Skeletal muscle satellite cell (primary cell): Measurements from ENCODE around the gene SH2D4B.
"Not testable (repeated sequence)": the region's sequence is repeated elsewhere in the genome, so short reads cannot be mapped to it uniquely, and the experiment has no call there.

Experiments
- H3K27me3 ChIP-seq: 2 replicates; pipeline ENCODE4 v1.7.0; 2013; ENCODE audit warnings: low read length; ENCODE audit not compliant: control insufficient read depth, insufficient read depth
- H3K36me3 ChIP-seq: 2 replicates; pipeline ENCODE4 v1.7.0; 2013; ENCODE audit warnings: mild to moderate bottlenecking, control low read depth, low read length; ENCODE audit not compliant: insufficient read depth
- H3K4me1 ChIP-seq: 2 replicates; pipeline ENCODE4 v1.7.0; 2013; ENCODE audit warnings: low read length; ENCODE audit not compliant: control insufficient read depth, insufficient read depth
- H3K4me2 ChIP-seq: 2 replicates; pipeline ENCODE4 v1.7.0; 2013; ENCODE audit warnings: mild to moderate bottlenecking, low read length
- H3K4me3 ChIP-seq: 2 replicates; pipeline ENCODE4 v1.7.0; 2013; ENCODE audit warnings: low read length
- H3K9ac ChIP-seq: 2 replicates; pipeline ENCODE4 v1.7.0; 2013; ENCODE audit warnings: mild to moderate bottlenecking, low read depth, low read length, moderate library complexity
- H3K9me3 ChIP-seq: replicated peaks from 2 replicates; pipeline ENCODE4 v1.7.0; 2013; ENCODE audit warnings: mild to moderate bottlenecking, control low read depth, low read length

The SH2D4B gene

GRCh38 chr10:80540981-80541750, 3.5 kb downstream of the SH2D4B start:
- Histone ChIP-seq H3K9ac (no peak overlapping the region), H3K4me3 (no peak overlapping the region), H3K27me3 (peaks cover 24% of the 10 kb centered on the region), H3K9me3 (no peaks in the 10 kb centered on the region), H3K36me3 (no peaks in the 10 kb centered on the region), H3K4me2 (no peak overlapping the region), H3K4me1 (no peaks in the 10 kb centered on the region)

GRCh38 chr10:80542053-80542452, 4.4 kb downstream of the SH2D4B start:
- Histone ChIP-seq H3K36me3 (no peaks in the 10 kb centered on the region), H3K4me3 (no peak overlapping the region), H3K4me1 (no peaks in the 10 kb centered on the region), H3K27me3 (peaks cover 24% of the 10 kb centered on the region), H3K4me2 (no peak overlapping the region), H3K9ac (no peak overlapping the region), H3K9me3 (no peaks in the 10 kb centered on the region)

- Histone ChIP-seq H3K9ac (no peak overlapping the region), H3K4me3 (no peak overlapping the region), H3K27me3 (peaks cover 21% of the 10 kb centered on the region), H3K4me2 (no peak overlapping the region), H3K9me3 (no peaks in the 10 kb centered on the region), H3K4me1 (no peaks in the 10 kb centered on the region), H3K36me3 (no peaks in the 10 kb centered on the region)
Observed at GRCh38 chr10:80542652-80543318, 5.1 kb downstream of the SH2D4B start.

GRCh38 chr10:80543319-80543672, 5.6 kb downstream of the SH2D4B start:
- H3K36me3 ChIP-seq, H3K4me3 ChIP-seq, H3K9ac ChIP-seq, H3K4me1 ChIP-seq, H3K9me3 ChIP-seq, H3K4me2 ChIP-seq: not testable (repeated sequence)
- peaks cover 18% of the 10 kb centered on the region for H3K27me3 ChIP-seq

GRCh38 chr10:80544316-80544953, 6.7 kb downstream of the SH2D4B start:
- Histone ChIP-seq H3K9ac (no peak overlapping the region), H3K4me3 (no peak overlapping the region), H3K27me3 (peaks cover 14% of the 10 kb centered on the region), H3K36me3 (no peaks in the 10 kb centered on the region), H3K4me1 (no peaks in the 10 kb centered on the region), H3K4me2 (no peak overlapping the region), H3K9me3 (no peaks in the 10 kb centered on the region)

GRCh38 chr10:80545258-80545881, 7.7 kb downstream of the SH2D4B start:
- no peak overlapping the region for H3K4me3 ChIP-seq
- H3K9me3 ChIP-seq = no peaks in the 10 kb centered on the region
- H3K27me3 ChIP-seq = peaks cover 7% of the 10 kb centered on the region
- H3K36me3 ChIP-seq = no peaks in the 10 kb centered on the region
- H3K4me2 ChIP-seq = no peak overlapping the region
- no peak overlapping the region for H3K9ac ChIP-seq
- no peaks in the 10 kb centered on the region for H3K4me1 ChIP-seq

GRCh38 chr10:80552151-80552646, 14.5 kb downstream of the SH2D4B start:
- Histone ChIP-seq H3K9me3 (no peaks in the 10 kb centered on the region), H3K4me3 (no peak overlapping the region), H3K9ac (no peak overlapping the region), H3K27me3 (no peaks in the 10 kb centered on the region), H3K4me1 (no peaks in the 10 kb centered on the region), H3K36me3 (no peaks in the 10 kb centered on the region), H3K4me2 (no peak overlapping the region)

GRCh38 chr10:80553436-80553835, 15.7 kb downstream of the SH2D4B start:
- Histone ChIP-seq H3K4me1 (no peaks in the 10 kb centered on the region), H3K9ac (no peak overlapping the region), H3K27me3 (no peaks in the 10 kb centered on the region), H3K36me3 (no peaks in the 10 kb centered on the region), H3K4me2 (no peak overlapping the region), H3K9me3 (no peaks in the 10 kb centered on the region), H3K4me3 (no peak overlapping the region)

GRCh38 chr10:80554050-80554449, 16.3 kb downstream of the SH2D4B start:
- no peaks in the 10 kb centered on the region for H3K9me3 ChIP-seq
- H3K4me3 ChIP-seq = no peak overlapping the region
- no peak overlapping the region for H3K4me2 ChIP-seq
- no peaks in the 10 kb centered on the region for H3K36me3 ChIP-seq
- H3K9ac ChIP-seq = no peak overlapping the region
- no peaks in the 10 kb centered on the region for H3K4me1 ChIP-seq
- no peaks in the 10 kb centered on the region for H3K27me3 ChIP-seq

- no peaks in the 10 kb centered on the region for H3K4me1 ChIP-seq
- H3K27me3 ChIP-seq = no peaks in the 10 kb centered on the region
- H3K4me3 ChIP-seq = no peak overlapping the region
- H3K4me2 ChIP-seq = no peak overlapping the region
- H3K9me3 ChIP-seq = no peaks in the 10 kb centered on the region
- no peak overlapping the region for H3K9ac ChIP-seq
- no peaks in the 10 kb centered on the region for H3K36me3 ChIP-seq
Observed at GRCh38 chr10:80555415-80555814, 17.7 kb downstream of the SH2D4B start.

GRCh38 chr10:80561950-80562349, 24.2 kb downstream of the SH2D4B start:
- H3K36me3 ChIP-seq = no peaks in the 10 kb centered on the region
- no peak overlapping the region for H3K4me3 ChIP-seq
- H3K27me3 ChIP-seq = no peaks in the 10 kb centered on the region
- no peak overlapping the region for H3K9ac ChIP-seq
- H3K4me1 ChIP-seq = no peaks in the 10 kb centered on the region
- no peaks in the 10 kb centered on the region for H3K9me3 ChIP-seq
- no peak overlapping the region for H3K4me2 ChIP-seq
